Measurements from ENCODE around the gene ASH1L.

DNA sequence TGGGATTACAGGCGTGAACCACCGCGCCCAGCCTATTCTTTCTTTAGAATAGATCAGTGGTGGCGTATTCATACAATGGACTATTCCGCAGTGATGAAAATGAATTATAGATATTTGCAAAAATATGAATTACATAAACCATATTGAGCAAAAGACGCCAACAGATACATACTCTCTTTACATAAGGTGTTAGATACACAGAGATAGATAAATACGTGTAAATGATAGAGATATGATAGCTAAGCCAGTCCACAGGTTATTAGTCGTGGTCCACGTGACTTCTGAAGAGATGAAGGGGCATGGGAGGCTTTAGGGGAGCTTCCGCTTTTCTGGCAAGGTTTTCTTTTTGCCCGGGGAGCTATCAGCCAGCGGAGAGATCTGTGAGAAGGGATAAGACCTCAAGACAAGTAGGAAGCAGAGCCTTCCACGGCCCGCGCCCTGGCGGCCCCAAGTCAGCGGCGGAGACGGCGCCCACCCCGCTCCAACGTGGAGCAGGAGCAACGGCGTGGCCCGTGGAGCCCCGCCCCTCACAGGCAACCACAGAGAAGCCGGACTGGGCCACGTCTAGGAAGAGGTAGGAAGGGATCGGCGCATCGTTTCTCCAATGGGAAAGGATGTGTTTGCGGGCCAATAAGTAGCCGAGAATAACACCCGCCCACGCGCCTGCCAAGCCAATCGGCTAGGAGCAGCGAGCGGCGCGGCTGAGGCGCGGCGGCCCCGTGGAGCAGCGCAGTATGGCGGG is 47.1 kb upstream of the ASH1L start, which contains the start of gene MSTO1:
- TF ChIP-seq, protein P1, sequence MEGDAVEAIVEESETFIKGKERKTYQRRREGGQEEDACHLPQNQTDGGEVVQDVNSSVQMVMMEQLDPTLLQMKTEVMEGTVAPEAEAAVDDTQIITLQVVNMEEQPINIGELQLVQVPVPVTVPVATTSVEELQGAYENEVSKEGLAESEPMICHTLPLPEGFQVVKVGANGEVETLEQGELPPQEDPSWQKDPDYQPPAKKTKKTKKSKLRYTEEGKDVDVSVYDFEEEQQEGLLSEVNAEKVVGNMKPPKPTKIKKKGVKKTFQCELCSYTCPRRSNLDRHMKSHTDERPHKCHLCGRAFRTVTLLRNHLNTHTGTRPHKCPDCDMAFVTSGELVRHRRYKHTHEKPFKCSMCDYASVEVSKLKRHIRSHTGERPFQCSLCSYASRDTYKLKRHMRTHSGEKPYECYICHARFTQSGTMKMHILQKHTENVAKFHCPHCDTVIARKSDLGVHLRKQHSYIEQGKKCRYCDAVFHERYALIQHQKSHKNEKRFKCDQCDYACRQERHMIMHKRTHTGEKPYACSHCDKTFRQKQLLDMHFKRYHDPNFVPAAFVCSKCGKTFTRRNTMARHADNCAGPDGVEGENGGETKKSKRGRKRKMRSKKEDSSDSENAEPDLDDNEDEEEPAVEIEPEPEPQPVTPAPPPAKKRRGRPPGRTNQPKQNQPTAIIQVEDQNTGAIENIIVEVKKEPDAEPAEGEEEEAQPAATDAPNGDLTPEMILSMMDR (IDR thresholded peaks at IDR 0.05) = no peak
- no peak for TF ChIP-seq POLR2A (IDR thresholded peaks at IDR 0.05)
